Endodermal cell (in vitro differentiated cells): ENCODE measurements around the gene MEGF11. TPM values are rescaled to one million over a fixed set of nuclear protein-coding genes. Genes with fewer than 3 reads are reported as not detected.

Experiments
- DNase-seq: peaks from one replicate; pipeline ENCODE4 v3.0.0-alpha.2; 2017
- H3K27ac ChIP-seq: 2 replicates; pipeline ENCODE4 v1.5.1; 2013; ENCODE audit warnings: mild to moderate bottlenecking, low read depth, low read length, moderate library complexity
- H3K27me3 ChIP-seq: 2 replicates; pipeline ENCODE4 v1.6.1; 2013; ENCODE audit warnings: mild to moderate bottlenecking, low read length, moderate library complexity; ENCODE audit not compliant: insufficient read depth, control insufficient read depth, poor library complexity, severe bottlenecking
- H3K36me3 ChIP-seq: 2 replicates; pipeline ENCODE4 v1.7.0; 2013; ENCODE audit warnings: mild to moderate bottlenecking, low read length, moderate library complexity; ENCODE audit not compliant: control insufficient read depth, insufficient read depth
- H3K4me1 ChIP-seq: one replicate; pipeline ENCODE4 v1.7.0; 2013; ENCODE audit warnings: low read length; ENCODE audit not compliant: control insufficient read depth, insufficient read depth
- H3K4me3 ChIP-seq: 2 replicates; pipeline ENCODE4 v1.5.1; 2013; ENCODE audit warnings: mild to moderate bottlenecking, low read length, moderate library complexity
- H3K9ac ChIP-seq: 2 replicates; pipeline ENCODE4 v1.6.1; 2013; ENCODE audit warnings: mild to moderate bottlenecking, low read length, moderate library complexity; ENCODE audit not compliant: poor library complexity, severe bottlenecking; ENCODE audit errors: extremely low read depth
- H3K9me3 ChIP-seq: 2 replicates; pipeline ENCODE4 v1.6.1; 2013; ENCODE audit warnings: mild to moderate bottlenecking, low read length, moderate library complexity; ENCODE audit not compliant: control insufficient read depth
- H3K27ac Mint-ChIP-seq: 2 replicates; pipeline ENCODE4 v1.8.0; 2020; ENCODE audit warnings: mixed read lengths
- H3K27me3 Mint-ChIP-seq: 2 replicates; pipeline ENCODE4 v1.8.0; 2021; ENCODE audit warnings: mild to moderate bottlenecking, mixed read lengths; ENCODE audit not compliant: insufficient read depth
- H3K36me3 Mint-ChIP-seq: 2 replicates; pipeline ENCODE4 v1.8.0; 2020; ENCODE audit warnings: low read depth, mixed read lengths
- H3K4me1 Mint-ChIP-seq: 2 replicates; pipeline ENCODE4 v1.8.0; 2020; ENCODE audit warnings: mixed read lengths
- H3K4me3 Mint-ChIP-seq: 2 replicates; pipeline ENCODE4 v1.8.0; 2020; ENCODE audit warnings: mild to moderate bottlenecking, moderate library complexity, mixed read lengths
- H3K9me3 Mint-ChIP-seq: 2 replicates; pipeline ENCODE4 v1.8.0; 2020; ENCODE audit warnings: mild to moderate bottlenecking, mixed read lengths
- WGBS, 2 experiments: methylation state at CpG; one replicate each; pipeline versions ENCODE4 v1.1.5 to v1.1.7; 2013; ENCODE audit warnings: missing lambda C conversion rate in 2 of 2, mixed read lengths in 1 of 2; ENCODE audit not compliant: insufficient coverage in 1 of 2, insufficient read length in 1 of 2; 5-methylcytosine and 5-hydroxymethylcytosine counted together
- total RNA-seq, 2 donors: library from RNA; stranded (reverse); fragmentation: NEBNext Ultra II Directional in 1 of 2; extraction: Animal tissue kit (Norgen Biotek cat#: 25700) in 1 of 2; gene quantifications; 2 replicates in 1 of 2; 3 replicates in 1 of 2; pipeline ENCODE4 v1.2.1, GENCODE V29; 2021
- TF ChIP-seq, protein P1 (sequence below): fragments of 200-600 bp; sonication (generic); conservative IDR thresholded peaks from 2 replicates; pipeline ENCODE4 v1.5.0; 2021; ENCODE audit warnings: antibody characterized with exemption, mild to moderate bottlenecking

MEGF11 gene
- total RNA-seq, 2 donors from 2014 or later, result 0.73 to 1.2 TPM

GRCh38 chr15:65918945-65919344, 334.6 kb downstream of the MEGF11 start:
- Histone ChIP-seq H3K9ac (no peak overlapping the region), H3K4me1 (peaks cover 3% of the 10 kb centered on the region), H3K27me3 (no peaks in the 10 kb centered on the region), H3K9me3 (no peaks in the 10 kb centered on the region), H3K27ac (no peak overlapping the region), H3K36me3 (peaks cover 5% of the 10 kb centered on the region), H3K4me3 (no peak overlapping the region)
- Mint-ChIP-seq H3K9me3 (no peaks in the 10 kb centered on the region), H3K4me3 (no peak overlapping the region), H3K27me3 (no peaks in the 10 kb centered on the region), H3K27ac (no peak overlapping the region), H3K36me3 (peaks cover 7% of the 10 kb centered on the region), H3K4me1 (peaks cover 2% of the 10 kb centered on the region)
- 97% methylated on average over 5 of the region's 5 CpGs for WGBS, 2 experiments
- TF ChIP-seq, protein P1, sequence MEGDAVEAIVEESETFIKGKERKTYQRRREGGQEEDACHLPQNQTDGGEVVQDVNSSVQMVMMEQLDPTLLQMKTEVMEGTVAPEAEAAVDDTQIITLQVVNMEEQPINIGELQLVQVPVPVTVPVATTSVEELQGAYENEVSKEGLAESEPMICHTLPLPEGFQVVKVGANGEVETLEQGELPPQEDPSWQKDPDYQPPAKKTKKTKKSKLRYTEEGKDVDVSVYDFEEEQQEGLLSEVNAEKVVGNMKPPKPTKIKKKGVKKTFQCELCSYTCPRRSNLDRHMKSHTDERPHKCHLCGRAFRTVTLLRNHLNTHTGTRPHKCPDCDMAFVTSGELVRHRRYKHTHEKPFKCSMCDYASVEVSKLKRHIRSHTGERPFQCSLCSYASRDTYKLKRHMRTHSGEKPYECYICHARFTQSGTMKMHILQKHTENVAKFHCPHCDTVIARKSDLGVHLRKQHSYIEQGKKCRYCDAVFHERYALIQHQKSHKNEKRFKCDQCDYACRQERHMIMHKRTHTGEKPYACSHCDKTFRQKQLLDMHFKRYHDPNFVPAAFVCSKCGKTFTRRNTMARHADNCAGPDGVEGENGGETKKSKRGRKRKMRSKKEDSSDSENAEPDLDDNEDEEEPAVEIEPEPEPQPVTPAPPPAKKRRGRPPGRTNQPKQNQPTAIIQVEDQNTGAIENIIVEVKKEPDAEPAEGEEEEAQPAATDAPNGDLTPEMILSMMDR, result no peak
- DNase-seq, result no peak

DNA sequence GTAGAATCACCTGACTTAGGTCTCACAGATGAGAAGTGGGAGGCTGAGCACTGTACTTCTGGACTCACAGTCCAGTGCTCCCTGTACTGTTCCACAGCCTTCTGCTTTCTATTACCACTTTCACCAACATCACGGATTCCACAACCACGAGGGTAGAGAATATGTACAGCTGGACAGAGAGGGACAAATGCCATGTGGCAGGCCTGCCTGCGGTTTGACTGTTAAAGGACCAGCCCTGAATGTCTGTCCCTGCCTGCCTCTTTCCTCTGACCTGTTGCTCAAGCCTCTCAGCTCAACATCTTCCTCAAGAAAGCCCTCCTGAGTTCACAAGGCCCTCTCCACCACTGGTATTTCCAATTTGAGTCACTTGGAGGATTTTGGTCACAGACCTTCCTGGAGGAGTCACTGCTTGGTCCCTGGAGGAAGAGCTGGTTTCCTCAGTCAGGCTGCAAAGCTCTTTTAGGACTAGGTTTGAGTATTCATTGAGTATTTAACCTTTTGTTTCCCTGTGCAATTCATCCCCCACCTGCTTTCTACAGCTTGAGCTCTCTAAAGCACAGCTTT, 335.1 kb downstream of the MEGF11 start:
- Histone ChIP-seq H3K4me3 (no peak overlapping the region), H3K36me3 (peaks cover 5% of the 10 kb centered on the region), H3K27ac (no peak overlapping the region), H3K9me3 (no peaks in the 10 kb centered on the region), H3K27me3 (no peaks in the 10 kb centered on the region), H3K4me1 (peaks cover 3% of the 10 kb centered on the region), H3K9ac (no peak overlapping the region)
- 84 to 96% methylated on average over 3 of the region's 3 CpGs for WGBS, 2 experiments
- H3K27ac Mint-ChIP-seq, result no peak overlapping the region
- H3K9me3 Mint-ChIP-seq, result no peaks in the 10 kb centered on the region
- DNase-seq, result no peak
- peaks cover 2% of the 10 kb centered on the region for H3K4me1 Mint-ChIP-seq
- H3K36me3 Mint-ChIP-seq, result peaks cover 7% of the 10 kb centered on the region
- H3K4me3 Mint-ChIP-seq, result no peak overlapping the region
- no peaks in the 10 kb centered on the region for H3K27me3 Mint-ChIP-seq
- TF ChIP-seq, protein P1, result no peak

- DNase-seq, result no peak
- Histone ChIP-seq H3K27me3 (no peaks in the 10 kb centered on the region), H3K4me3 (no peak overlapping the region), H3K9ac (no peak overlapping the region), H3K36me3 (peaks cover 5% of the 10 kb centered on the region), H3K4me1 (peaks cover 3% of the 10 kb centered on the region), H3K27ac (no peak overlapping the region), H3K9me3 (no peaks in the 10 kb centered on the region)
- Mint-ChIP-seq H3K4me3 (no peak overlapping the region), H3K36me3 (peaks cover 7% of the 10 kb centered on the region), H3K27ac (no peak overlapping the region), H3K4me1 (peaks cover 2% of the 10 kb centered on the region), H3K9me3 (no peaks in the 10 kb centered on the region), H3K27me3 (no peaks in the 10 kb centered on the region)
- TF ChIP-seq, protein P1, result no peak
- 98 to 100% methylated on average over 2 to 4 of the region's 4 CpGs for WGBS, 2 experiments
Observed at GRCh38 chr15:65917936-65918335, 335.6 kb downstream of the MEGF11 start.
